Muscle layer of colon (tissue), 2 donors: ENCODE results near the gene FUT8.

Experiments used
- H3K27ac ChIP-seq: one replicate; pipeline ENCODE4 v1.7.0; 2013; ENCODE audit warnings: low read depth, mild to moderate bottlenecking, low read length, moderate library complexity
- H3K27me3 ChIP-seq, 2 donors: one replicate each; pipeline ENCODE4 v1.7.0; 2013; ENCODE audit warnings: low read length in 2 of 2, mild to moderate bottlenecking in 2 of 2; ENCODE audit not compliant: insufficient read depth in 2 of 2, control insufficient read depth in 1 of 2
- H3K36me3 ChIP-seq: one replicate; pipeline ENCODE4 v1.7.0; 2013; ENCODE audit warnings: mild to moderate bottlenecking, low read length; ENCODE audit not compliant: insufficient read depth
- H3K4me1 ChIP-seq: one replicate; pipeline ENCODE4 v1.7.0; 2013; ENCODE audit warnings: mild to moderate bottlenecking, low read length; ENCODE audit not compliant: insufficient read depth
- H3K4me3 ChIP-seq, 2 donors: one replicate each; pipeline ENCODE4 v1.7.0; 2013; ENCODE audit warnings: low read length in 2 of 2, low read depth in 1 of 2, mild to moderate bottlenecking in 1 of 2, moderate library complexity in 1 of 2
- H3K9ac ChIP-seq: one replicate; pipeline ENCODE4 v1.7.0; 2013; ENCODE audit warnings: low read length
- H3K9me3 ChIP-seq: one replicate; pipeline ENCODE4 v1.7.0; 2013; ENCODE audit warnings: mild to moderate bottlenecking, low read length
- donor health status: abdominal sarcoma.
- donor health status: Adenocarcinoma of cecum.

Gene FUT8

DNA sequence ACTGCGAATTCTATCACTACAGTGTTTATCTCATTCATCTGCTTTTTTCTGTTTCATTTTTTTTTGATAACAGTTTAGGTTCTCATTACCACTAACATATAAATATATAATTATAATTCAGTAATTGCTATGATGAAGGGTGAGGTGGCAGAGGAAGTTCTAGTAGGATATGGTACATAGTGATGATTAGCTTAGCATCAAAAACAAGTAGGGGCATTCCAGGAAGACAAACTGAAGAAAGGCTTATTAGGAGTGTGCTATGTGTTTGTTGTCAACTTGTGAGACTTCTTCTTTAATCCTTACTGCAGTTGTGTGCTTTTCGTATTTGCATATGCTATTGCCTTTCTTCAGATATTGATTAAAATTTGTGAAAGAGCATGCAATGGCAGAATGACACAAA lies 20.6 kb downstream of the FUT8 start:
- Histone ChIP-seq H3K27ac (no peak overlapping the region), H3K36me3 (no peaks in the 10 kb centered on the region), H3K9ac (no peak overlapping the region), H3K4me3 (peak overlapping the region in 1 of 2 donors; percentile 43), H3K9me3 (no peaks in the 10 kb centered on the region), H3K27me3 (no peaks in the 10 kb centered on the region), H3K4me1 (peaks cover 19% of the 10 kb centered on the region)

DNA sequence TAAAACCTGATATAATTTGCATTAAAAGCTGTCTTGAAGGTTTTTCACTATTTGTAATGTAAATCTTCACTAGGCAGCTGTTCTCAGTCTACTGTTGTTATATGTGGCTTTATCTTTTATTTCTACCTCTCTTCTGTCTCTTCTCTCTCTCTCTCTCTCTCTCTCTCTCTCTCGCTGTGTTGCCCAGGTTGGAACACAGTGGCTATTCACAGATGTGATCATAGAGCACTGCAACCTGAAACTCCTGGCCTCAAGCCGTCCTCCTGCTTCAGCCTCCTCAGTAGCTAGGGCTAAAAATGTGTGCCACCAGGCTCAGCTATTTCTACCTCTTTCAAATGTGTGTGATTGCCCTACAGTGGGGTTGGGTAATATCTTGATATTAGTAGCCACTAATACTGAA lies 21.1 kb downstream of the FUT8 start:
- Histone ChIP-seq H3K9me3 (no peaks in the 10 kb centered on the region), H3K4me1 (peaks cover 20% of the 10 kb centered on the region), H3K27me3 (no peaks in the 10 kb centered on the region), H3K27ac (no peak overlapping the region), H3K36me3 (no peaks in the 10 kb centered on the region), H3K4me3 (no peak overlapping the region), H3K9ac (no peak overlapping the region)

DNA sequence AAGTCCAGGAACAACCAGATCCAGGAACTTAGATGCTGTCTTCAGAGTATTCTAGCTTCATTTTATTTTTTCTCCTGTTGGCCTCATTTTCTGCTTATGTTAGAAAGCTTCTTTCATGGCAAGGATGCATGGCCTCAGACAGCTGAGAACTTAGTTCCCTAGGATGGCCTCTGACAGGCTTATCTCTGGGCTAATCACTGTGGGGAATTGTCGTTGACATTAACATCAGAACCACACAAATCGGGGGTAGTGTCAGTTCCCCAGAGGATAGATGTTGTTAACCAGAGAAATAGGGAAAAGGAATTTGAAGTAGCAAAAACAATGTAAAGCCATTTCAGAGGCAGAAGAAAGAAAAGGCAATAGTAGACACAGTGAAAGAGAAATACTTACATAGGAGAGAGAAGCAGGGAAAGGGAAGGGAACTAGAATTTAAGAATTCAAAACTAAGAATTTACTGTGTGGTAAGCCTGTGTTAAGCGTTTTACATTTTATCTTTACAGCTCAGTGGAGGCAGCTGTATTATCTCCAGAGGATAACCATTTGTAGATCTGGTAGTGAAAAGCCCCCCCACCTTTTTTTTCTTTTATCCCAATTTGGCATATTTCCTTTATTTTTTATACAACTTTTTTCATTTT lies 21.8 kb downstream of the FUT8 start:
- Histone ChIP-seq H3K9ac (no peak overlapping the region), H3K27me3 (no peaks in the 10 kb centered on the region)

DNA sequence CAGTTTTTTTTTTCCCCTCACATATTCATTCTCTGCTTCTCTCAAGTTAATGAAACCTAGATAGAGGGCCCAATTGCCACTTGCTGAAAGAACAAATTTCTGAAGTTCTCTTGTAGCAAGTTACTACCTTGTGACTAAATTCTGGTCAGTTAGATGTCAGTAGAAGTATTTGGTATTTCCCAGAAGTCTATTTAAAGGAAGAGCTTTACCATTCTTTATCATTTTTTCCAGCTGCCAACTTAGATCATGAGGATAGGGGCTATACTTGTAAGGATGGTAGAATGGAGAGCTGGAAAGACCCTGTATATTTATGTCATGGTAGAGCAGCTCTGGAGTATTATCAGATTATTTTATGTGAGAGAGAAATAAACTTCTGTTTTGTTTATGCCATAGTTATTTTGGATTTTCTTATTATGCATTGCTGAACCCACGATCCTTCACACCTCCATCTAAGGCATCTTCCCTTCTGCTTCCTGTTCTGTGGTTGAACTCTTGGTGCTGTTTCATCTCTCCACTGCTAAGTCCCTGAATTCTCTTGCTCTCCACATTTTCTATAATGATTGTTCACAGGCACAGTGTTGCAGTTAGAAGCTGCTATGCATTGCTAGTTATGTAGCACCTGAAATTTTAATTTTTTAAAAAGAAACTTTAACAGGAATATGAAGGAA lies 25.9 kb downstream of the FUT8 start:
- Histone ChIP-seq H3K9ac (no peak overlapping the region), H3K4me1 (peaks cover 21% of the 10 kb centered on the region), H3K27ac (no peak overlapping the region), H3K4me3 (no peak overlapping the region), H3K9me3 (no peaks in the 10 kb centered on the region), H3K27me3 (no peaks in the 10 kb centered on the region), H3K36me3 (no peaks in the 10 kb centered on the region)

More for the DNA sequence above, 21.8 kb downstream of the FUT8 start:
- Histone ChIP-seq H3K4me1 (peaks cover 25% of the 10 kb centered on the region), H3K36me3 (no peaks in the 10 kb centered on the region), H3K9me3 (no peaks in the 10 kb centered on the region), H3K4me3 (no peak overlapping the region), H3K27ac (no peak overlapping the region)

DNA sequence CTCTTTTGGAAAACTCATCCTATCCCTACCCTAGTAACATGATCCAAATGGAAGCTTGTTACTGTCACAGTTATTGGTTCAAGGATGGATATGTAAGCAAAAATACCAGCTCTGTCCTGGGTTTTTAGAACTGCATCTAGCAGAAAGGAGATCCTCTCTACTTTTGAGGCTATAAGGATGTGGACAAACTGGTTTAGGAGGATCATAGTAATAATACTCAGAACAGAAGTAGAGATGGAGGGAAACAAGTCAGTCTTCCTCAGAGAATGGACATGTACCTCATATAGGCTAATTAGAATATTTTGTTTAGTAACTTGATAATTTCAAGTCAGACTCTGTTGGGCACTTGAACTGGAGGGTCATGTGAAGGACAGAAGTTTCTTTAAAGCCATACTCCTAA lies 26.6 kb downstream of the FUT8 start:
- Histone ChIP-seq H3K27ac (no peak overlapping the region), H3K27me3 (no peaks in the 10 kb centered on the region), H3K4me3 (no peak overlapping the region), H3K9me3 (no peaks in the 10 kb centered on the region), H3K9ac (no peak overlapping the region), H3K36me3 (no peaks in the 10 kb centered on the region), H3K4me1 (peaks cover 17% of the 10 kb centered on the region)

DNA sequence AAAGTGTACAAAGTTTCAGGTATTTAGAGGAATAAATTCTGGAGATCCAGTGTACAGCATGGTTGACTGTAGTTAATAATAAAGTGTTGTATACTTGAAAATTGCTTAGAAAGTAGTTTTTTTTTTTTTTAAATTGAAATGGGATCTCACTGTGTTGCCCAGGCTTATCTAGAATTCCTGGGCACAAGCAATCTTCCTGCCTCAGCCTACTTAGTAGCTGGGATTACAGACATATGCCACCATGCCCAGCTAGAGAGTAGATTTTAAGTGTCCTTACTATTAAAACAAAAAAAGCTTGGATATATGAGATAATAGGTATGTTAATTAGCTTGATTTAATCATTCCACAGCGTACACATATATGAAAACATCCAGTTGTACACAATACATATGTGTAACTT lies 27.7 kb downstream of the FUT8 start:
- Histone ChIP-seq H3K9ac (no peak overlapping the region), H3K4me1 (peaks cover 11% of the 10 kb centered on the region), H3K9me3 (no peaks in the 10 kb centered on the region), H3K4me3 (no peak overlapping the region), H3K27ac (no peak overlapping the region), H3K36me3 (no peaks in the 10 kb centered on the region), H3K27me3 (no peaks in the 10 kb centered on the region)

DNA sequence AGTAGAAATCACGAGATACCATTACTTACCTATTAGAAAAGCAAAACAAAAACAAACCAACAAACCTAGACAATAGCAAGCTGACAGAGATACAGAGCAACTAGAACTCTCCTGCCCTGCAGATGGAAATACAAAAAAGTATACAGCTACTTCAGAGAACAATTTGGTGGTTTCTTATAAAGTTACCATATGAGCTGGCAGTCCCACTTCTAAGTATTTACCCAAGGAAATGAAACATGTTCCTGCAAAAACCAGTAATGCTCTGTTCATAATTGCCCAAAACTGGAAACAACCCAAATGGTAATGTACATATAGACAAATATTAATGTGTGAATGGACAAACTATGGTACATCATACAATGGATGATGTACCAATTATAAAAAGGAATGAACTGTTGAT lies 31.7 kb downstream of the FUT8 start:
- no peaks in the 10 kb centered on the region for H3K27me3 ChIP-seq

DNA sequence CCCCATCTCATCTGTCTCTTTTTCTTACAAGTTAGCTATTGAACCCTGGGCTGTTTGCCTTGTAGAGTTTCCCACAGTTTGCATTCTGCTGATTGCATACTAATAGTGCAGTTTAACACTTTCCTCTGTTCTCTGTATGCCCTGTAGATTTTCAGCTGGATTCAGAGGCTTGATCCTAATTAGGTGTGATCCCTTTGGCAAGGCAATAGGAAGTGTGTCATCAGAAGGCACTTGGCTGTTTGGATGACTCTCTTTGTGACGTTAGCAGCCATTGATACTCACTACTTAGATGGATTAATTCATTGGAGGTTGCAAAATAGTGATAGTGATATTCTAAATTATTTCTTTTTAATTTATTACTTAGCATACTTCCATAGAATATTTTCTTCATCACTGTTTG lies 33.6 kb downstream of the FUT8 start:
- H3K9ac ChIP-seq, result no peak overlapping the region
- no peaks in the 10 kb centered on the region for H3K4me1 ChIP-seq
- no peak overlapping the region for H3K4me3 ChIP-seq
- no peak overlapping the region for H3K27ac ChIP-seq
- no peaks in the 10 kb centered on the region for H3K27me3 ChIP-seq
- no peaks in the 10 kb centered on the region for H3K36me3 ChIP-seq
- no peaks in the 10 kb centered on the region for H3K9me3 ChIP-seq

More for the DNA sequence above, 31.7 kb downstream of the FUT8 start:
- Histone ChIP-seq H3K4me1 (no peaks in the 10 kb centered on the region), H3K4me3 (no peak overlapping the region), H3K27ac (no peak overlapping the region), H3K9ac (no peak overlapping the region), H3K9me3 (no peaks in the 10 kb centered on the region), H3K36me3 (no peaks in the 10 kb centered on the region)

DNA sequence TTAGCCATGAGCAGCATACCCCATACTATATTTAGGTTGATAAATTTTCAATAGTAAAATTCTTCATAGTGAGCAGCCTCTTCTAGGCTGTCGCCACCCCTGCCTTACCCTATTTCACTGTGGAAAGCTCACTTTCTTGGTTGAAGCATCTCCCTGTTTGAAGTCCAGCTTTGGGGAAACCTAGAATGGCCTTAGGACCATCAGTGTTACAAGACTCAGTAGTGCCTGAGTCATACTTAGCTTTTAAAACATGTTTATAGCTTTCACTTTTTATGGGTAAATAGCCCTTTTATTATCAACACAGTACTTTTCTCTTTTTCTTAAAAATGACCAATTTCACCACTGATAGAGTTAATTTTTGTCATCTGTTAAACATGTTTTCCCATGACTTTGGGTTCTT lies 37.1 kb downstream of the FUT8 start:
- Histone ChIP-seq H3K9me3 (no peaks in the 10 kb centered on the region), H3K27ac (no peak overlapping the region), H3K4me1 (no peaks in the 10 kb centered on the region), H3K27me3 (no peaks in the 10 kb centered on the region), H3K36me3 (no peaks in the 10 kb centered on the region), H3K9ac (no peak overlapping the region), H3K4me3 (no peak overlapping the region)

DNA sequence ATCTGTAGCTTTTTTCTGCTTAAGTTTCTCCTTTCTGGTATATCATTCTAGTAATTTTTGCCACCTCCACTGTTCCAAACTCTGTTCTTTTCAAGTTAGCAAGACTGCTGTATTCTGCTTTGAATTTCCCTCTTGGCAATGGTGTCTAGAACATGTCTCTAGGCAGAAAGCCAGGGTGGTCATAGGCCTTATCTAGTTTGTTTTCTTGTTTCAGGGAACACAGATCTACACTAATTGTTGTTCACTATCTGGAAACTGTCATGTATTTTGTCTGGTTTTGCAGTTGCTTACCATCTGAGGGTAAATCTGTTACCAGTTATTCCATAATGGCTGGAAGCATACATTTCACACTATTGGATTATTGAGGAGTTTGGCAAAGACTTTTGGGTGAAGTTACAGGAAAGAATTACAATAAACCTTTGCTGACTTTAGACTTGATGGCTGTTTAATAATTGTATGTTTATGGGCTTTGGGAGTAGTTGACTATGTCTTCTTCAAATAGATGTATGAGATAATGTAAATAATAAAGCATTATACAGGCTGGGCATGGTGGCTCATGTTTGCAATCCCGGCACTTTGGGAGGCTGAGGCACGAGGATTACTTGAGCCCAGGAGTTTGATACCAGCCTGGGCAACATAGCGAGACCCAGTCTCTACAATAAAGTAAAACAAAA lies 41.4 kb downstream of the FUT8 start:
- Histone ChIP-seq H3K4me1 (no peaks in the 10 kb centered on the region), H3K27ac (no peak overlapping the region), H3K9me3 (no peaks in the 10 kb centered on the region), H3K27me3 (no peaks in the 10 kb centered on the region), H3K36me3 (no peaks in the 10 kb centered on the region), H3K4me3 (no peak overlapping the region), H3K9ac (no peak overlapping the region)

DNA sequence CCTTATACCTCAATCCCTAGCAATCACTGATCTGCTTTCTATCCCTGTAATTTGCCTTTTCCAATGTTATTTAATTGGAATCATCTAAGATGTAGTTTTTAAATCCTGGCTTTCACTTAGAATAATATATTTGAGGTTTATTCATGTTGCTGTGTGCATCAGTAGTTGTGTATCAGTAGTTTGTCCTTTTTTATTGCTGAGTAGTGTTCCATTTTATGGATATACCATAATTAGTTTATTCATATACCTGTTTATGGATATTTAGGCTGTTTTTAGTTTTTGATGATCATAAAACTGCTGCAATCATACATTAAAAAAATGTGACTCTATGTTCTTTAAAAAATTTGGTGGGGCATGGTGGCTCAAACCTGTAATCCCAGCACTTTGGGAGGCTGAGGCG lies 43.7 kb downstream of the FUT8 start:
- Histone ChIP-seq H3K4me3 (no peak overlapping the region), H3K9me3 (no peaks in the 10 kb centered on the region), H3K27me3 (no peaks in the 10 kb centered on the region), H3K27ac (no peak overlapping the region), H3K9ac (no peak overlapping the region), H3K36me3 (no peaks in the 10 kb centered on the region), H3K4me1 (no peaks in the 10 kb centered on the region)
